Measurements from ENCODE around the gene DDR2.

DDR2 gene

DNA sequence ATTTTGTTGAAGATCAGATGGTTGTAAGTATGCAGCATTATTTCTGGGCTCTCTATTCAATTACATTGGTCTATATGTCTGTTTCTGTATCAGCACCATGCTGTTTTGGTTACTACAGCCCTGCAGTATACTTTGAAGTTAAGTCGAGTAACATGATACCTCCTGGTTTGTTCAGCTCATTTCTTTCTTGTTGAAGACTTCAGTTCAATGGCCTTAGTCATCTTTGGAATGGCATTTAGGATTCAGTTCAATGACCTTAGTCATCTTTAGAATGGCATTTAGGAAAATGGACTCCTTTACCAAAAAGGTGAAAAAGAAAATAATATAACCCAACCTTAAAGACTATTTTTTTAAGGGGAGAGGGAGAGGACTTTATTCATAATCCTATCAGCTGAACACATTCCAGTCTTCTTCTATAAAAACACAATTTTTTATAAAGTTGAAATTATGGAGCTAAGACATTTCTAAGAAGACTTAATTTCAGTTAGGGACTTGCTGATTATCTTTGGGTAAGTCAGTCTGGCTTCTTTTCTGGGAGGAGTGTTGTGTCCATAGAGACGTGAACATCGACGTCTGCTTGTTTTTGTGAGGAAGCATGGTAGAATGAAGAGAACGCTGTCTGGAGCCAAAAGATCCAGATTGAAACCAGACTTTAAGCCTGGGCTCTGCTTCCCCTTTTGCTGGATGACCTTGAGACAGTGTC is 48.3 kb downstream of the DDR2 start:
- DNase-seq (ENCODE audit: low read depth): no peak
- no peak overlapping the region for H3K4me3 ChIP-seq (ENCODE audit: low read depth, low read length)
- TF ChIP-seq, protein P1, sequence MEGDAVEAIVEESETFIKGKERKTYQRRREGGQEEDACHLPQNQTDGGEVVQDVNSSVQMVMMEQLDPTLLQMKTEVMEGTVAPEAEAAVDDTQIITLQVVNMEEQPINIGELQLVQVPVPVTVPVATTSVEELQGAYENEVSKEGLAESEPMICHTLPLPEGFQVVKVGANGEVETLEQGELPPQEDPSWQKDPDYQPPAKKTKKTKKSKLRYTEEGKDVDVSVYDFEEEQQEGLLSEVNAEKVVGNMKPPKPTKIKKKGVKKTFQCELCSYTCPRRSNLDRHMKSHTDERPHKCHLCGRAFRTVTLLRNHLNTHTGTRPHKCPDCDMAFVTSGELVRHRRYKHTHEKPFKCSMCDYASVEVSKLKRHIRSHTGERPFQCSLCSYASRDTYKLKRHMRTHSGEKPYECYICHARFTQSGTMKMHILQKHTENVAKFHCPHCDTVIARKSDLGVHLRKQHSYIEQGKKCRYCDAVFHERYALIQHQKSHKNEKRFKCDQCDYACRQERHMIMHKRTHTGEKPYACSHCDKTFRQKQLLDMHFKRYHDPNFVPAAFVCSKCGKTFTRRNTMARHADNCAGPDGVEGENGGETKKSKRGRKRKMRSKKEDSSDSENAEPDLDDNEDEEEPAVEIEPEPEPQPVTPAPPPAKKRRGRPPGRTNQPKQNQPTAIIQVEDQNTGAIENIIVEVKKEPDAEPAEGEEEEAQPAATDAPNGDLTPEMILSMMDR (IDR thresholded peaks at IDR 0.05; ENCODE audit: low read depth, low read length): no peak
- no peak for TF ChIP-seq POLR2A (IDR thresholded peaks at IDR 0.05; ENCODE audit: extremely low read depth, insufficient read length)
- TF ChIP-seq, protein P2, sequence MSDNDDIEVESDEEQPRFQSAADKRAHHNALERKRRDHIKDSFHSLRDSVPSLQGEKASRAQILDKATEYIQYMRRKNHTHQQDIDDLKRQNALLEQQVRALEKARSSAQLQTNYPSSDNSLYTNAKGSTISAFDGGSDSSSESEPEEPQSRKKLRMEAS (IDR thresholded peaks at IDR 0.05; ENCODE audit: low read depth, low read length): no peak

DNA sequence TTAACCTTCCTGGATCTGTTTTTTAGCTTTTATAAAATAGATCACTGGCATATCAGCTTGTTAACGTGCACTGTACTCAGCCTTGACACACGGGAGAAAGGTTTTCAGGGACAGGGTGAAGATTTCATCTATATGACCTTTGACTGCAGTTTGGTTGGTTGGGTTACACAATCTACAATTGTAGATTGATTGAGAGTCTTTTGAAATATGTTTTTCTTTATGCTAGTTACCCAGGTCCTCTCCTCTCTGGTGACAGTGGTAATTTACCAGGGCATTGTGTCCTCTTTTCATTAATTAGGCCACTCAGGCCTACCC is 48.8 kb downstream of the DDR2 start:
- no peak for TF ChIP-seq MYC (IDR thresholded peaks at IDR 0.05; ENCODE audit: low read depth, low read length)
- TF ChIP-seq, protein P1 (IDR thresholded peaks at IDR 0.05; ENCODE audit: low read depth, low read length): no peak
- no peak for DNase-seq (ENCODE audit: low read depth)
- H3K4me3 ChIP-seq (ENCODE audit: low read depth, low read length): no peak overlapping the region

DNA sequence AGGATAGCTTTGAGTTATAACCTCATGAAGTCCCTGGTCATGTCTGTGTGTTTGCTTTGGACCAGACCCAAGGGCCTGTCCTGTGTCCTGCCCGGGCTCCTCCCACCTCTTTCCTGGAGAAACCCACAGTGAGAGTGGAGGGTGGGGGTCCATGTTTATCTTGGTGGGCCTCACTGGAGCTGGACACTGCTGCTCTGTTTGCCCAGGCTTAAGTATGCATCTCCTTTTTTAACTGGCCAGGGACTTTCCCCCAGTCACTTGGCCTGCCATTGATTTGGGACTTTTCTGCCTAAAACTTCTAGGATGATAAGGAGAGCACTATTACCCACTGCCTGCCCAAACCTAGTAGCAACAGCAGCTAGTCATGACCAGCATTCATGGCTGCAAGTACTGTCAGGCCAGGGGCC is 49.8 kb downstream of the DDR2 start:
- no peak overlapping the region for H3K4me3 ChIP-seq (ENCODE audit: low read depth, low read length)
- TF ChIP-seq MYC (IDR thresholded peaks at IDR 0.05; ENCODE audit: low read depth, low read length) (no peak), POLR2A (IDR thresholded peaks at IDR 0.05; ENCODE audit: extremely low read depth, insufficient read length) (no peak)
- TF ChIP-seq, protein P2 (IDR thresholded peaks at IDR 0.05; ENCODE audit: low read depth, low read length): no peak
- TF ChIP-seq, protein P1 (IDR thresholded peaks at IDR 0.05; ENCODE audit: low read depth, low read length): no peak
- no peak for DNase-seq (ENCODE audit: low read depth)

DNA sequence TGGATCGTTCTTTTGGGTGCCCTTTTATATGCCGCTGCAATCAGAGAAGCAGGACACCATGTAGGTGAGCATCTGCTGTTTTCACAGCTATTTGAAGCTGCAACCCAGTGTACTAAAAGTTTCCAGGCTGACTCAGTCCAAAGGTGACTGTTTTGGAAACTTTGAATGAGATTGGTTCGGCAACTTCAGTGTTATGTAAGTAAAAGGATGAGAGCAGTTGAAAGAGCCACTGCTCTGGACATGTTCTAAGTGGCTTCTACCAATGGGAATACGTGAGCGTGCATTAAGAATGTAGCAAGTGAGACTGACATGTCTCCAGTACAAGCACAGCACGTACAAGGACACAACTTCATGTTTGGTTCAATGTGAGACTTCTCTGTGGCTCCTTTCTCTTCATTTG is 55.6 kb downstream of the DDR2 start:
- no peak for DNase-seq (ENCODE audit: low read depth)
- no peak for TF ChIP-seq POLR2A (IDR thresholded peaks at IDR 0.05; ENCODE audit: extremely low read depth, insufficient read length)
- TF ChIP-seq MYC (IDR thresholded peaks at IDR 0.05; ENCODE audit: low read depth, low read length): no peak
- TF ChIP-seq, protein P1 (IDR thresholded peaks at IDR 0.05; ENCODE audit: low read depth, low read length): no peak
- TF ChIP-seq, protein P2 (IDR thresholded peaks at IDR 0.05; ENCODE audit: low read depth, low read length): no peak
- no peak overlapping the region for H3K4me3 ChIP-seq (ENCODE audit: low read depth, low read length)

DNA sequence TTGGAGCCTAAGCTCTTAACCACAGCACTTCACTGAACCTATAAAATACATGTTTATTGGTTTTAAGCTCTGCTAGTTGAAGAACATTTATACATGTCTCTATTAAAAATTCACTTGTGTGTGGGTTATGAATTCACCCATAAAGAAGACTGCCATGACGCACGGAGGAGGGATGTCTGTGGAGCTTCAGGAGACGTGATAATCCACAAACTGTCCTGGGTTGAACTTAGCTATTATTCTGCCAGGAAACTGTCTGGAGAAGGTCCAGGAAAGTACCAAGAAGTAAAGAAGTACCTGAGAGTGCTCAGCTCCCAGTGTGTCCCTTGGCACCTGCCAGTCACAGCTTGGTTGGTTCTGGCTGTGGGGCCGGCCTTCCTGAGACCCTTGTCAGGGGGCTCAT is 56.3 kb downstream of the DDR2 start:
- no peak overlapping the region for H3K4me3 ChIP-seq (ENCODE audit: low read depth, low read length)
- DNase-seq (ENCODE audit: low read depth): no peak
- TF ChIP-seq, protein P2 (IDR thresholded peaks at IDR 0.05; ENCODE audit: low read depth, low read length): no peak
- TF ChIP-seq POLR2A (IDR thresholded peaks at IDR 0.05; ENCODE audit: extremely low read depth, insufficient read length): no peak
- TF ChIP-seq, protein P1 (IDR thresholded peaks at IDR 0.05; ENCODE audit: low read depth, low read length): no peak

DNA sequence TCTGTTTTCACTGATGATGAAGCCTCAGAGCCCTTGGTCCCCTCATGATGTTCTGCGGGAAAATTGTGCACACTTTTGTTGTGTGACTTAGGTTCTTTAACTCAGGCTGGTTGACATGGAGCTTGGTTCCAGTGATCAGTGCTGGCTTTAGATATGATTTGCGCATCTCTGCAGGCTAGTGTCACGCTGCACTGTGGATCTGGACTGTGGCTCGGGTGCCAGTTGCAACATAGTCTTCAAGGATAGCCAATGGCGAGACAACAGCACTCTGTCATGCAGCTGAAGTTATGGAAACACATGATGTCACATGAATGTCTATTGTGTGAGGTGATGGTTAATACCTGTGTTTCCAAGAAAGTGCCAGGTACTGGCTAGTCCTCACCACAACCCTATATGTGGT is 56.7 kb downstream of the DDR2 start:
- TF ChIP-seq, protein P2 (IDR thresholded peaks at IDR 0.05; ENCODE audit: low read depth, low read length): no peak
- no peak for TF ChIP-seq MYC (IDR thresholded peaks at IDR 0.05; ENCODE audit: low read depth, low read length)
- no peak for TF ChIP-seq POLR2A (IDR thresholded peaks at IDR 0.05; ENCODE audit: extremely low read depth, insufficient read length)
- TF ChIP-seq, protein P1 (IDR thresholded peaks at IDR 0.05; ENCODE audit: low read depth, low read length): no peak
- no peak overlapping the region for H3K4me3 ChIP-seq (ENCODE audit: low read depth, low read length)
- no peak for DNase-seq (ENCODE audit: low read depth)
